ENCODE results near the gene COL8A2.

Gene COL8A2

GRCh38 chr1:36125129-36125991 is at the start of gene COL8A2:
Gene COL8A2, minus strand, starts transcription at chr1:36125222. Its CDS starts 24,980 bp downstream, at chr1:36100242.
- H3K36me3 ChIP-seq (ENCODE audit: control insufficient read depth, insufficient read depth, low read length), result no peaks in the 10 kb centered on the region

GRCh38 chr1:36174713-36175112 is 49.7 kb upstream of the COL8A2 start:
- Histone ChIP-seq H3K9me3 (ENCODE audit: control insufficient read depth, insufficient read depth, low read depth, low read length) (no peaks in the 10 kb centered on the region), H3K9ac (ENCODE audit: low read length) (no peak overlapping the region), H3K4me1 (ENCODE audit: control insufficient read depth, insufficient read depth, low read length) (peaks cover 42% of the 10 kb centered on the region), H3K27me3 (ENCODE audit: control insufficient read depth, insufficient read depth, low read length) (no peaks in the 10 kb centered on the region), H3K27ac (ENCODE audit: low read depth, low read length) (no peak overlapping the region), H3K36me3 (ENCODE audit: control insufficient read depth, insufficient read depth, low read length) (peaks cover 61% of the 10 kb centered on the region), H3K4me3 (ENCODE audit: low read depth, low read length) (no peak overlapping the region)

More at GRCh38 chr1:36125129-36125991, at the start of gene COL8A2:
- H3K9ac ChIP-seq (ENCODE audit: low read length), result no peak within 1 kb of the TSS
- H3K4me3 ChIP-seq (ENCODE audit: low read depth, low read length), result peak within 1 kb of the TSS; percentile 47
- no peaks in the 10 kb centered on the region for H3K9me3 ChIP-seq (ENCODE audit: control insufficient read depth, insufficient read depth, low read depth, low read length)
- H3K27me3 ChIP-seq (ENCODE audit: control insufficient read depth, insufficient read depth, low read length), result peaks cover 46% of the 10 kb centered on the region
- peaks cover 10% of the 10 kb centered on the region; the same call in 1 of the 2 replicates for H3K4me1 ChIP-seq (ENCODE audit: control insufficient read depth, insufficient read depth, low read length)
- no peak within 1 kb of the TSS for H3K27ac ChIP-seq (ENCODE audit: low read depth, low read length)

GRCh38 chr1:36172983-36173382 is 48.0 kb upstream of the COL8A2 start:
- H3K27me3 ChIP-seq (ENCODE audit: control insufficient read depth, insufficient read depth, low read length), result no peaks in the 10 kb centered on the region
- H3K4me1 ChIP-seq (ENCODE audit: control insufficient read depth, insufficient read depth, low read length), result peaks cover 29% of the 10 kb centered on the region
- H3K4me3 ChIP-seq (ENCODE audit: low read depth, low read length), result no peak overlapping the region
- H3K9me3 ChIP-seq (ENCODE audit: control insufficient read depth, insufficient read depth, low read depth, low read length), result no peaks in the 10 kb centered on the region
- H3K36me3 ChIP-seq (ENCODE audit: control insufficient read depth, insufficient read depth, low read length), result peaks cover 56% of the 10 kb centered on the region
- no peak overlapping the region for H3K27ac ChIP-seq (ENCODE audit: low read depth, low read length)
- no peak overlapping the region for H3K9ac ChIP-seq (ENCODE audit: low read length)

- no peak overlapping the region for H3K4me3 ChIP-seq (ENCODE audit: low read depth, low read length)
- H3K36me3 ChIP-seq (ENCODE audit: control insufficient read depth, insufficient read depth, low read length), result peaks cover 57% of the 10 kb centered on the region
- no peak overlapping the region for H3K27ac ChIP-seq (ENCODE audit: low read depth, low read length)
- H3K9ac ChIP-seq (ENCODE audit: low read length), result no peak overlapping the region
- no peaks in the 10 kb centered on the region for H3K9me3 ChIP-seq (ENCODE audit: control insufficient read depth, insufficient read depth, low read depth, low read length)
- H3K27me3 ChIP-seq (ENCODE audit: control insufficient read depth, insufficient read depth, low read length), result no peaks in the 10 kb centered on the region
- peaks cover 22% of the 10 kb centered on the region for H3K4me1 ChIP-seq (ENCODE audit: control insufficient read depth, insufficient read depth, low read length)
Observed at GRCh38 chr1:36172017-36172747, 47.2 kb upstream of the COL8A2 start.

- no peaks in the 10 kb centered on the region for H3K9me3 ChIP-seq (ENCODE audit: control insufficient read depth, insufficient read depth, low read depth, low read length)
- no peak overlapping the region for H3K4me3 ChIP-seq (ENCODE audit: low read depth, low read length)
- peaks cover 11% of the 10 kb centered on the region for H3K4me1 ChIP-seq (ENCODE audit: control insufficient read depth, insufficient read depth, low read length)
- H3K27me3 ChIP-seq (ENCODE audit: control insufficient read depth, insufficient read depth, low read length), result no peaks in the 10 kb centered on the region
- H3K9ac ChIP-seq (ENCODE audit: low read length), result no peak overlapping the region
- H3K27ac ChIP-seq (ENCODE audit: low read depth, low read length), result no peak overlapping the region
- peaks cover 49% of the 10 kb centered on the region for H3K36me3 ChIP-seq (ENCODE audit: control insufficient read depth, insufficient read depth, low read length)
Observed at GRCh38 chr1:36170643-36171412, 45.8 kb upstream of the COL8A2 start.

- Histone ChIP-seq H3K27me3 (ENCODE audit: control insufficient read depth, insufficient read depth, low read length) (no peaks in the 10 kb centered on the region), H3K4me1 (ENCODE audit: control insufficient read depth, insufficient read depth, low read length) (no peaks in the 10 kb centered on the region), H3K9ac (ENCODE audit: low read length) (no peak overlapping the region), H3K27ac (ENCODE audit: low read depth, low read length) (no peak overlapping the region), H3K4me3 (ENCODE audit: low read depth, low read length) (no peak overlapping the region), H3K9me3 (ENCODE audit: control insufficient read depth, insufficient read depth, low read depth, low read length) (no peaks in the 10 kb centered on the region), H3K36me3 (ENCODE audit: control insufficient read depth, insufficient read depth, low read length) (peaks cover 37% of the 10 kb centered on the region)
Observed at GRCh38 chr1:36168514-36168913, 43.5 kb upstream of the COL8A2 start.

- Histone ChIP-seq H3K4me1 (ENCODE audit: control insufficient read depth, insufficient read depth, low read length) (peaks cover under 1% of the 10 kb centered on the region; the same call in 1 of the 2 replicates), H3K36me3 (ENCODE audit: control insufficient read depth, insufficient read depth, low read length) (peaks cover 24% of the 10 kb centered on the region), H3K9me3 (ENCODE audit: control insufficient read depth, insufficient read depth, low read depth, low read length) (no peaks in the 10 kb centered on the region), H3K4me3 (ENCODE audit: low read depth, low read length) (no peak overlapping the region), H3K27me3 (ENCODE audit: control insufficient read depth, insufficient read depth, low read length) (no peaks in the 10 kb centered on the region), H3K27ac (ENCODE audit: low read depth, low read length) (no peak overlapping the region), H3K9ac (ENCODE audit: low read length) (no peak overlapping the region)
Observed at GRCh38 chr1:36166938-36167905, 42.2 kb upstream of the COL8A2 start.

GRCh38 chr1:36166136-36166535 is 41.1 kb upstream of the COL8A2 start:
- Histone ChIP-seq H3K27me3 (ENCODE audit: control insufficient read depth, insufficient read depth, low read length) (no peaks in the 10 kb centered on the region), H3K4me1 (ENCODE audit: control insufficient read depth, insufficient read depth, low read length) (peaks cover 11% of the 10 kb centered on the region), H3K4me3 (ENCODE audit: low read depth, low read length) (no peak overlapping the region), H3K9me3 (ENCODE audit: control insufficient read depth, insufficient read depth, low read depth, low read length) (no peaks in the 10 kb centered on the region), H3K27ac (ENCODE audit: low read depth, low read length) (no peak overlapping the region), H3K36me3 (ENCODE audit: control insufficient read depth, insufficient read depth, low read length) (peaks cover 15% of the 10 kb centered on the region), H3K9ac (ENCODE audit: low read length) (no peak overlapping the region)

- no peak overlapping the region for H3K27ac ChIP-seq (ENCODE audit: low read depth, low read length)
- no peak overlapping the region for H3K9ac ChIP-seq (ENCODE audit: low read length)
- peaks cover 6% of the 10 kb centered on the region; the same call in 1 of the 2 replicates for H3K36me3 ChIP-seq (ENCODE audit: control insufficient read depth, insufficient read depth, low read length)
- no peak overlapping the region for H3K4me3 ChIP-seq (ENCODE audit: low read depth, low read length)
- H3K4me1 ChIP-seq (ENCODE audit: control insufficient read depth, insufficient read depth, low read length), result peaks cover 19% of the 10 kb centered on the region
- H3K9me3 ChIP-seq (ENCODE audit: control insufficient read depth, insufficient read depth, low read depth, low read length), result no peaks in the 10 kb centered on the region
- no peaks in the 10 kb centered on the region for H3K27me3 ChIP-seq (ENCODE audit: control insufficient read depth, insufficient read depth, low read length)
Observed at GRCh38 chr1:36165145-36165544, 40.1 kb upstream of the COL8A2 start.

- Histone ChIP-seq H3K4me3 (ENCODE audit: low read depth, low read length) (no peak overlapping the region), H3K9me3 (ENCODE audit: control insufficient read depth, insufficient read depth, low read depth, low read length) (no peaks in the 10 kb centered on the region), H3K4me1 (ENCODE audit: control insufficient read depth, insufficient read depth, low read length) (peaks cover 19% of the 10 kb centered on the region), H3K27ac (ENCODE audit: low read depth, low read length) (no peak overlapping the region), H3K9ac (ENCODE audit: low read length) (no peak overlapping the region), H3K27me3 (ENCODE audit: control insufficient read depth, insufficient read depth, low read length) (no peaks in the 10 kb centered on the region), H3K36me3 (ENCODE audit: control insufficient read depth, insufficient read depth, low read length) (peaks cover 6% of the 10 kb centered on the region; the same call in 1 of the 2 replicates)
Observed at GRCh38 chr1:36164361-36164760, 39.3 kb upstream of the COL8A2 start.
